IPS-NIHi7 (cell line): ENCODE results near the gene VTCN1.

ENCODE experiments used
- DNase-seq: peaks from one replicate; pipeline ENCODE4 v3.0.0; 2012; ENCODE audit warnings: mixed read lengths; ENCODE audit errors: extremely low spot score

The VTCN1 gene

GRCh38 chr1:117209094-117209493 lies 1.6 kb downstream of the VTCN1 start:
- DNase-seq, result no peak

- no peak for DNase-seq
Observed at GRCh38 chr1:117208580-117208979, 2.1 kb downstream of the VTCN1 start.

- DNase-seq, result no peak
Observed at GRCh38 chr1:117205368-117205767, 5.4 kb downstream of the VTCN1 start.

GRCh38 chr1:117201808-117202207 lies 8.9 kb downstream of the VTCN1 start:
- DNase-seq, result no peak

- DNase-seq, result no peak
Observed at GRCh38 chr1:117198097-117198496, 12.6 kb downstream of the VTCN1 start.

- no peak for DNase-seq
Observed at GRCh38 chr1:117189726-117190125, 21.0 kb downstream of the VTCN1 start.

- DNase-seq, result no peak
Observed at GRCh38 chr1:117188816-117189437, 21.8 kb downstream of the VTCN1 start.

- DNase-seq, result no peak
Observed at GRCh38 chr1:117188170-117188815, 22.4 kb downstream of the VTCN1 start.

GRCh38 chr1:117183112-117183511 lies 27.6 kb downstream of the VTCN1 start:
- no peak for DNase-seq

- DNase-seq, result no peak
Observed at GRCh38 chr1:117182319-117182718, 28.4 kb downstream of the VTCN1 start.

- no peak for DNase-seq
Observed at GRCh38 chr1:117181630-117182041, 29.1 kb downstream of the VTCN1 start.

- DNase-seq, result no peak
Observed at GRCh38 chr1:117180147-117180967, 30.4 kb downstream of the VTCN1 start.

GRCh38 chr1:117179471-117179870 lies 31.3 kb downstream of the VTCN1 start:
- no peak for DNase-seq

GRCh38 chr1:117178756-117179155 lies 32.0 kb downstream of the VTCN1 start:
- DNase-seq, result no peak

- DNase-seq, result no peak
Observed at GRCh38 chr1:117177376-117177775, 33.4 kb downstream of the VTCN1 start.

GRCh38 chr1:117176579-117176978 lies 34.1 kb downstream of the VTCN1 start:
- DNase-seq, result no peak

GRCh38 chr1:117174851-117175250 lies 35.9 kb downstream of the VTCN1 start:
- DNase-seq, result peak; percentile 28

- no peak for DNase-seq
Observed at GRCh38 chr1:117173691-117174090, 37.0 kb downstream of the VTCN1 start.

GRCh38 chr1:117173006-117173405 lies 37.7 kb downstream of the VTCN1 start:
- no peak for DNase-seq

- no peak for DNase-seq
Observed at GRCh38 chr1:117171900-117172511, 38.7 kb downstream of the VTCN1 start.

- DNase-seq, result no peak
Observed at GRCh38 chr1:117169871-117170596, 40.7 kb downstream of the VTCN1 start.

GRCh38 chr1:117167402-117167801 lies 43.3 kb downstream of the VTCN1 start:
- no peak for DNase-seq
